WTC11 (cell line): ENCODE results near the gene DHRSX.

Source experiments
- ETV6 ChIP-seq: sonication (generic); formaldehyde crosslinking; IDR thresholded peaks from 2 replicates; pipeline ENCODE4 v1.8.1; 2022; ENCODE audit warnings: mild to moderate bottlenecking, missing genetic modification reagents
- SMAD4 ChIP-seq: sonication (generic); formaldehyde crosslinking; IDR thresholded peaks from 2 replicates; pipeline ENCODE4 v1.8.0; 2022; ENCODE audit warnings: mild to moderate bottlenecking, missing genetic modification reagents
- SOX15 ChIP-seq: fragments of 250-450 bp; sonication (Bioruptor Pico); IDR thresholded peaks from 2 replicates; pipeline ENCODE4 v1.9.0; 2021; ENCODE audit warnings: mild to moderate bottlenecking
- ZNF232 ChIP-seq: sonication (generic); formaldehyde crosslinking; IDR thresholded peaks from 2 replicates; pipeline ENCODE4 v1.8.0; 2022; ENCODE audit warnings: mild to moderate bottlenecking, missing genetic modification reagents
- TF ChIP-seq, protein P1 (sequence below): fragments of 200-600 bp; IDR thresholded peaks from 2 replicates; pipeline ENCODE4 v1.8.0; 2022; ENCODE audit warnings: antibody characterized with exemption

DNA sequence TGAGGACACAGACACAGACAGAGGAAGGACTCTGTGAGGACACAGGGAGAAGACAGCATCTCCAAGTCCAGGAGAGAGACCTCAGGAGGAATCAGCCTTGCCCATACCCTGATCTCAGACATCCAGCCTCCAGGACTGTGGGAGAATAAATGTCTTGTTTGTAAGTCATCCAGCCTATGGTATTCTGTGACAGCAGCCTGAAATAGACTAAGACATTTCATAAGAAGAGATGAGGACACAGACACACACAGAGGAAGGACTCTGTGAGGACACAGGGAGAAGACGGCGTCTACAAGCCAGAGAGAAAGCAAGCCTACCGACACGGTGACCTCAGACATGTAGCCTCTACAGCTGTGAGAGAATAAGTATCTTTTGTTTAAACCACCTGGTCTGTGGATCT is 112.1 kb downstream of the DHRSX start:
- no peak for TF ChIP-seq SOX15 (CRISPR knock-in tag)
- TF ChIP-seq ETV6 (CRISPR knock-in tag) = no peak
- TF ChIP-seq, protein P1, sequence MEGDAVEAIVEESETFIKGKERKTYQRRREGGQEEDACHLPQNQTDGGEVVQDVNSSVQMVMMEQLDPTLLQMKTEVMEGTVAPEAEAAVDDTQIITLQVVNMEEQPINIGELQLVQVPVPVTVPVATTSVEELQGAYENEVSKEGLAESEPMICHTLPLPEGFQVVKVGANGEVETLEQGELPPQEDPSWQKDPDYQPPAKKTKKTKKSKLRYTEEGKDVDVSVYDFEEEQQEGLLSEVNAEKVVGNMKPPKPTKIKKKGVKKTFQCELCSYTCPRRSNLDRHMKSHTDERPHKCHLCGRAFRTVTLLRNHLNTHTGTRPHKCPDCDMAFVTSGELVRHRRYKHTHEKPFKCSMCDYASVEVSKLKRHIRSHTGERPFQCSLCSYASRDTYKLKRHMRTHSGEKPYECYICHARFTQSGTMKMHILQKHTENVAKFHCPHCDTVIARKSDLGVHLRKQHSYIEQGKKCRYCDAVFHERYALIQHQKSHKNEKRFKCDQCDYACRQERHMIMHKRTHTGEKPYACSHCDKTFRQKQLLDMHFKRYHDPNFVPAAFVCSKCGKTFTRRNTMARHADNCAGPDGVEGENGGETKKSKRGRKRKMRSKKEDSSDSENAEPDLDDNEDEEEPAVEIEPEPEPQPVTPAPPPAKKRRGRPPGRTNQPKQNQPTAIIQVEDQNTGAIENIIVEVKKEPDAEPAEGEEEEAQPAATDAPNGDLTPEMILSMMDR = no peak
- TF ChIP-seq SMAD4 (CRISPR knock-in tag) = no peak
- no peak for TF ChIP-seq ZNF232 (CRISPR knock-in tag)
